Measurements from ENCODE around the gene BLMH. TPM values are rescaled to one million over a fixed set of nuclear protein-coding genes. Genes with fewer than 3 reads are reported as not detected.

BLMH gene
- total RNA-seq, 2 donors from 2014 or later: 21.7 to 25.9 TPM

DNA sequence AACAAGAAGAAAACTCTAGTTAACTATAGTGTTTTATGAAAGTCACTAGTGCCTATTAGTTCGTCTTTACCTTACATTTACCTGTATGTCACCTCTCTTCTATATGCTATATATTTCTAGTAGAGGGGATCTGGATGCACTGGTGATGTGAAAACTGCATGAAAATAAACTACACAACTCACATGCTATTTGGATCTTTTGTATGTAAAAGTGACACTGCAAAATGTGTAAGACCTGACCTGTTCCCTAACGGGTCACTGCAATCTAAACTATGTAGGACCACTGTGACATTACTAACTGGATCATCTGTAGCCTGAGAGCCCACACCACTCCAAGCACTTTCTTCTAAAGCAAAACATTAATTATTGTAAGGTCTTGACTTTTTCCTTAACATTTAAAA lies 1.7 kb downstream of the BLMH start:
- Histone ChIP-seq H3K36me3 (no peaks in the 10 kb centered on the region), H3K4me3 (no peak overlapping the region), H3K9me3 (no peaks in the 10 kb centered on the region), H3K27ac (no peak overlapping the region), H3K27me3 (replicated peaks; ENCODE audit: insufficient read depth) (no peaks in the 10 kb centered on the region), H3K4me1 (replicated peaks) (peaks cover 6% of the 10 kb centered on the region)
- WGBS: 60% methylated on average over 2 of the region's 2 CpGs
- no peak for DNase-seq (ENCODE audit: low spot score)
- no peak for TF ChIP-seq POLR2AphosphoS5 (IDR thresholded peaks at IDR 0.05)
- TF ChIP-seq, protein P1, sequence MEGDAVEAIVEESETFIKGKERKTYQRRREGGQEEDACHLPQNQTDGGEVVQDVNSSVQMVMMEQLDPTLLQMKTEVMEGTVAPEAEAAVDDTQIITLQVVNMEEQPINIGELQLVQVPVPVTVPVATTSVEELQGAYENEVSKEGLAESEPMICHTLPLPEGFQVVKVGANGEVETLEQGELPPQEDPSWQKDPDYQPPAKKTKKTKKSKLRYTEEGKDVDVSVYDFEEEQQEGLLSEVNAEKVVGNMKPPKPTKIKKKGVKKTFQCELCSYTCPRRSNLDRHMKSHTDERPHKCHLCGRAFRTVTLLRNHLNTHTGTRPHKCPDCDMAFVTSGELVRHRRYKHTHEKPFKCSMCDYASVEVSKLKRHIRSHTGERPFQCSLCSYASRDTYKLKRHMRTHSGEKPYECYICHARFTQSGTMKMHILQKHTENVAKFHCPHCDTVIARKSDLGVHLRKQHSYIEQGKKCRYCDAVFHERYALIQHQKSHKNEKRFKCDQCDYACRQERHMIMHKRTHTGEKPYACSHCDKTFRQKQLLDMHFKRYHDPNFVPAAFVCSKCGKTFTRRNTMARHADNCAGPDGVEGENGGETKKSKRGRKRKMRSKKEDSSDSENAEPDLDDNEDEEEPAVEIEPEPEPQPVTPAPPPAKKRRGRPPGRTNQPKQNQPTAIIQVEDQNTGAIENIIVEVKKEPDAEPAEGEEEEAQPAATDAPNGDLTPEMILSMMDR (IDR thresholded peaks at IDR 0.05): no peak
- TF ChIP-seq POLR2A (IDR thresholded peaks at IDR 0.05): no peak
- intact Hi-C loops (cut with DNase I): no loop called here

- no peaks in the 10 kb centered on the region for H3K36me3 ChIP-seq
- no peak overlapping the region for H3K27ac ChIP-seq
- no peak for DNase-seq (ENCODE audit: low spot score)
- intact Hi-C loops (cut with DNase I): loop anchor here (5.0 kb wide), 1 partner anchor 157 kb away; no protein-coding TSS in a partner anchor
- H3K9me3 ChIP-seq: no peaks in the 10 kb centered on the region
- no peak overlapping the region for H3K4me3 ChIP-seq
- H3K27me3 ChIP-seq (replicated peaks; ENCODE audit: insufficient read depth): no peaks in the 10 kb centered on the region
- H3K4me1 ChIP-seq (replicated peaks): no peaks in the 10 kb centered on the region
- TF ChIP-seq POLR2A (IDR thresholded peaks at IDR 0.05): no peak
- TF ChIP-seq, protein P1 (IDR thresholded peaks at IDR 0.05): no peak
- no peak for TF ChIP-seq POLR2AphosphoS5 (IDR thresholded peaks at IDR 0.05)
These were observed 12.6 kb downstream of the BLMH start for GRCh38 chr17:30279156-30279555.

DNA sequence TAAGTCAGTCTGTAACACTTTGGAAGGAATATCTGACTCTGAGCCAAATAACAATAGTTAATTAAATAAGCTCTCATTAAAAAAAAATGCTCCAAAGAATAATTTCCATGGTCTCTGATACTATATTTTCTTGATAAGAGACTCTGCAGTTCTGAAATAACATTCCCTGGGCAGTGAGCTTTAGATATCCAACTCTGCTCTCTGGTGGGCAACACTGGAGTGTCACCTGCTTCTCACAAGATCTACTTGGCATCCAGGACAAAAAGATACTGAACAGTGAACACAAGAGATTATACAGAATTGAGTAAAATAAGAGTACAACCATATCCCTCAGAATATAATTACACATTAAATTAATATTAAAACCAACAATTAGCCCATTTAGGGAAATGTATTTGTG lies 13.7 kb downstream of the BLMH start:
- Histone ChIP-seq H3K27ac (no peak overlapping the region), H3K9me3 (no peaks in the 10 kb centered on the region), H3K27me3 (replicated peaks; ENCODE audit: insufficient read depth) (no peaks in the 10 kb centered on the region), H3K4me1 (replicated peaks) (no peaks in the 10 kb centered on the region), H3K4me3 (no peak overlapping the region), H3K36me3 (no peaks in the 10 kb centered on the region)
- DNase-seq (ENCODE audit: low spot score): no peak
- intact Hi-C loops (cut with DNase I): loop anchor here (5.0 kb wide), 1 partner anchor 156 kb away; no protein-coding TSS in a partner anchor
- no peak for TF ChIP-seq POLR2AphosphoS5 (IDR thresholded peaks at IDR 0.05)
- TF ChIP-seq, protein P1 (IDR thresholded peaks at IDR 0.05): peak in 2 of 4 experiments; percentile 30 to 37

GRCh38 chr17:30275911-30276310 lies 15.8 kb downstream of the BLMH start:
- Histone ChIP-seq H3K4me1 (replicated peaks) (no peaks in the 10 kb centered on the region), H3K27me3 (replicated peaks; ENCODE audit: insufficient read depth) (no peaks in the 10 kb centered on the region), H3K9me3 (no peaks in the 10 kb centered on the region), H3K27ac (no peak overlapping the region), H3K4me3 (no peak overlapping the region), H3K36me3 (no peaks in the 10 kb centered on the region)
- DNase-seq (ENCODE audit: low spot score): no peak
- TF ChIP-seq POLR2A (IDR thresholded peaks at IDR 0.05) (no peak), POLR2AphosphoS5 (IDR thresholded peaks at IDR 0.05) (no peak)
- TF ChIP-seq, protein P1 (IDR thresholded peaks at IDR 0.05): no peak
- 91% methylated on average over 2 of the region's 2 CpGs for WGBS
- intact Hi-C loops (cut with DNase I): loop anchor here (5.0 kb wide), 1 partner anchor 154 kb away; no protein-coding TSS in a partner anchor

GRCh38 chr17:30274887-30275286 lies 16.9 kb downstream of the BLMH start:
- no peaks in the 10 kb centered on the region for H3K36me3 ChIP-seq
- no peak overlapping the region for H3K4me3 ChIP-seq
- intact Hi-C loops (cut with DNase I): loop anchor here (5.0 kb wide), 1 partner anchor 153 kb away; no protein-coding TSS in a partner anchor
- no peaks in the 10 kb centered on the region for H3K4me1 ChIP-seq (replicated peaks)
- WGBS: 95% methylated on average over 3 of the region's 3 CpGs
- H3K27ac ChIP-seq: no peak overlapping the region
- no peaks in the 10 kb centered on the region for H3K27me3 ChIP-seq (replicated peaks; ENCODE audit: insufficient read depth)
- TF ChIP-seq, protein P1 (IDR thresholded peaks at IDR 0.05): no peak
- no peak for TF ChIP-seq POLR2AphosphoS5 (IDR thresholded peaks at IDR 0.05)
- TF ChIP-seq POLR2A (IDR thresholded peaks at IDR 0.05): no peak
- H3K9me3 ChIP-seq: no peaks in the 10 kb centered on the region
- DNase-seq (ENCODE audit: low spot score): no peak
